ENCODE data around the gene IDH1. TPM values are rescaled to one million over a fixed set of nuclear protein-coding genes. Genes with fewer than 3 reads are reported as not detected.

Gene IDH1
- total and polyA plus RNA-seq, 10 of the 15 experiments (the other 5 are each of a cell fraction or from before 2014, with no cell fraction given) = 39.0 to 114 (median 55.0) TPM

- Histone ChIP-seq H2AFZ (ENCODE audit: control insufficient read depth, low read depth, low read length) (no peak overlapping the region), H3K4me2 (ENCODE audit: control insufficient read depth, insufficient read depth) (no peak overlapping the region), H3K9ac (ENCODE audit: control insufficient read depth, insufficient read depth, low read length) (no peak overlapping the region), H3K36me3 (ENCODE audit: control insufficient read depth in 2 of 2, insufficient read depth in 2 of 2, low read length in 1 of 2) (no peaks in the 10 kb centered on the region), H3K9me3 (replicated peaks; ENCODE audit: control insufficient read depth, insufficient read depth, low read length) (no peaks in the 10 kb centered on the region), H3K4me1 (ENCODE audit: control insufficient read depth, insufficient read depth, low read length) (no peaks in the 10 kb centered on the region), H3K79me2 (ENCODE audit: control insufficient read depth, insufficient read depth, low read length) (no peaks in the 10 kb centered on the region), H3K4me3 (no peak overlapping the region), H3K27ac (ENCODE audit: control insufficient read depth, insufficient read depth) (no peak overlapping the region), H3K27me3 (replicated peaks in 1 of 2; ENCODE audit: control insufficient read depth in 2 of 2, insufficient read depth in 2 of 2, low read length in 1 of 2) (no peaks in the 10 kb centered on the region), H4K20me1 (ENCODE audit: control insufficient read depth, insufficient read depth) (no peaks in the 10 kb centered on the region)
- DNase-seq (ENCODE audit: low read depth, low spot score) = no peak
- BruUV-seq (replicated peaks) = no TSS peak
- ATAC-seq = no peak
- no peak for TF ChIP-seq MTA2 (IDR thresholded peaks at IDR 0.05; ENCODE audit: low read depth)
- no peak for TF ChIP-seq ATF2 (IDR thresholded peaks at IDR 0.05; ENCODE audit: low read length)
- no peak for TF ChIP-seq HDAC6 (IDR thresholded peaks at IDR 0.05; ENCODE audit: unreplicated experiment)
- under 1% methylated on average over 5 of the region's 5 CpGs for WGBS (ENCODE audit: insufficient coverage, insufficient replicate concordance, low lambda C conversion rate, missing lambda C conversion rate)
- ChIA-PET SMC1A (ENCODE audit: uncharacterized antibody, unreplicated experiment) (no interaction called here), RAD21 (ENCODE audit: unreplicated experiment) (no interaction called here), CTCF (no interaction called here), POLR2A (no interaction called here)
- FAIRE-seq = no peak
- intact Hi-C loops (cut with micrococcal nuclease; ENCODE audit: unreplicated experiment) (no loop called here), in situ Hi-C loops (cut with MboI) (no loop called here)
Measured at GRCh38 chr2:208204166-208204565, 50.7 kb downstream of the IDH1 start.

- in situ Hi-C loops (cut with MboI) (loop anchor here (25.0 kb wide), 1 partner anchor 1017 kb away; no protein-coding TSS in a partner anchor), intact Hi-C loops (cut with micrococcal nuclease; ENCODE audit: unreplicated experiment) (no loop called here)
- ChIA-PET CTCF (no interaction called here), POLR2A (no interaction called here), RAD21 (ENCODE audit: unreplicated experiment) (no interaction called here), SMC1A (ENCODE audit: uncharacterized antibody, unreplicated experiment) (no interaction called here)
- TF ChIP-seq NFYB (IDR thresholded peaks at IDR 0.05; ENCODE audit: insufficient read depth, low read depth, low read length) (no peak), ZNF207 (IDR thresholded peaks at IDR 0.05; ENCODE audit: borderline replicate concordance) (no peak), MEF2B (IDR thresholded peaks at IDR 0.05; ENCODE audit: partially characterized antibody, poor library complexity, severe bottlenecking) (no peak), SMAD1 (IDR thresholded peaks at IDR 0.05; ENCODE audit: low read depth, partially characterized antibody) (no peak), CREM (IDR thresholded peaks at IDR 0.05; ENCODE audit: low read depth) (no peak), ZNF622 (IDR thresholded peaks at IDR 0.05) (no peak), CREB1 (IDR thresholded peaks at IDR 0.05; ENCODE audit: low read depth) (no peak), EP300 (IDR thresholded peaks at IDR 0.05; ENCODE audit: borderline replicate concordance in 1 of 2, control insufficient read depth in 1 of 2, low read depth in 2 of 2, low read length in 2 of 2) (no peak), MAX (IDR thresholded peaks at IDR 0.05; ENCODE audit: low read depth, low read length) (no peak), CHD2 (IDR thresholded peaks at IDR 0.05; ENCODE audit: borderline replicate concordance, low read depth, low read length) (no peak), ESRRA (IDR thresholded peaks at IDR 0.05; ENCODE audit: low read length) (no peak), NR2F1 (conservative IDR thresholded peaks at IDR 0.05) (no peak)
- Histone ChIP-seq H3K9me3 (replicated peaks; ENCODE audit: control insufficient read depth, insufficient read depth, low read length) (no peaks in the 10 kb centered on the region), H3K9ac (ENCODE audit: control insufficient read depth, insufficient read depth, low read length) (no peak overlapping the region), H3K4me3 (no peak overlapping the region), H3K36me3 (ENCODE audit: control insufficient read depth in 2 of 2, insufficient read depth in 2 of 2, low read length in 1 of 2) (no peaks in the 10 kb centered on the region), H3K27me3 (replicated peaks in 1 of 2; ENCODE audit: control insufficient read depth in 2 of 2, insufficient read depth in 2 of 2, low read length in 1 of 2) (no peaks in the 10 kb centered on the region), H3K79me2 (ENCODE audit: control insufficient read depth, insufficient read depth, low read length) (no peaks in the 10 kb centered on the region), H3K4me1 (ENCODE audit: control insufficient read depth, insufficient read depth, low read length) (no peaks in the 10 kb centered on the region), H4K20me1 (ENCODE audit: control insufficient read depth, insufficient read depth) (no peaks in the 10 kb centered on the region), H3K27ac (ENCODE audit: control insufficient read depth, insufficient read depth) (no peak overlapping the region), H3K4me2 (ENCODE audit: control insufficient read depth, insufficient read depth) (no peak overlapping the region), H2AFZ (ENCODE audit: control insufficient read depth, low read depth, low read length) (no peak overlapping the region)
- BruUV-seq (replicated peaks) = no TSS peak
- no peak for DNase-seq (ENCODE audit: low read depth, low spot score)
- FAIRE-seq = no peak
- 26% methylated on average over 3 of the region's 3 CpGs for WGBS (ENCODE audit: insufficient coverage, insufficient replicate concordance, low lambda C conversion rate, missing lambda C conversion rate)
- ATAC-seq = no peak
Measured at GRCh38 chr2:208195531-208195930, 59.3 kb downstream of the IDH1 start.
